B cell (primary cell): ENCODE data around the gene EDAR. TPM values are rescaled to one million over a fixed set of nuclear protein-coding genes. Genes with fewer than 3 reads are reported as not detected.

ENCODE experiments used
- ATAC-seq: fragments of 200-7000 bp; cut with Tn5 transposase; one replicate; pipeline ENCODE4 v1.10.0; 2021; ENCODE audit warnings: low read depth, mild to moderate bottlenecking, moderate number of reproducible peaks, moderate library complexity
- CTCF ChIA-PET: fragments of 350-600 bp; sonication (Branson Sonifier 250); formaldehyde crosslinking; loops from one replicate; lab custom pipeline; 2021; ENCODE audit warnings: antibody characterized with exemption, inconsistent platforms; lab: Charles Lee
- POLR2A ChIA-PET: fragments of 350-600 bp; sonication (Branson Sonifier 250); formaldehyde crosslinking; loops from one replicate; lab custom pipeline; 2021; ENCODE audit warnings: antibody characterized with exemption; lab: Charles Lee
- DNase-seq: peaks from one replicate; pipeline ENCODE4 v3.0.0; 2013
- H2AFZ ChIP-seq: 2 replicates; pipeline ENCODE4 v1.6.1; 2012; ENCODE audit warnings: mild to moderate bottlenecking, low read depth, low read length; ENCODE audit not compliant: insufficient read depth, poor library complexity, severe bottlenecking
- H3K27ac ChIP-seq, 2 donors: 1 replicate in 1 of 2; 2 replicates in 1 of 2; pipeline ENCODE4 v1.5.1; 2012 to 2013; ENCODE audit warnings: low read length in 2 of 2, mild to moderate bottlenecking in 2 of 2, moderate library complexity in 1 of 2
- H3K27me3 ChIP-seq, 4 experiments: fragments of 200-600 bp in 1 of 4; sonication (generic) in 1 of 4; replicated peaks in 1 of 4; 1 replicate in 2 of 4; 2 replicates in 2 of 4; pipeline versions ENCODE4 v1.6.1 to v1.7.0; 2013 to 2016; ENCODE audit warnings: low read length in 3 of 4, mild to moderate bottlenecking in 2 of 4, mixed read lengths in 1 of 4, moderate library complexity in 1 of 4; ENCODE audit not compliant: insufficient read depth in 4 of 4, control insufficient read depth in 3 of 4; ENCODE audit errors: control extremely low read depth in 1 of 4
- H3K36me3 ChIP-seq, 2 experiments: replicated peaks in 1 of 2; 1 replicate in 1 of 2; 2 replicates in 1 of 2; pipeline versions ENCODE4 v1.6.1 to v1.7.1; 2013; ENCODE audit warnings: low read length in 1 of 2; ENCODE audit not compliant: insufficient read depth in 2 of 2, control insufficient read depth in 1 of 2; ENCODE audit errors: control extremely low read depth in 1 of 2, extremely low read depth in 1 of 2
- H3K4me1 ChIP-seq, 2 donors: fragments of 200-600 bp in 1 of 2; sonication (generic) in 1 of 2; 1 replicate in 1 of 2; 2 replicates in 1 of 2; pipeline versions ENCODE4 v1.5.1 to v1.6.1; 2013 to 2017; ENCODE audit warnings: low read length in 2 of 2; ENCODE audit not compliant: control insufficient read depth in 2 of 2, insufficient read depth in 2 of 2
- H3K4me2 ChIP-seq: replicated peaks from 2 replicates; pipeline ENCODE3; 2012; ENCODE audit warnings: mild to moderate bottlenecking, low read depth, low read length; ENCODE audit not compliant: poor library complexity, severe bottlenecking
- H3K4me3 ChIP-seq, 5 experiments: fragments of 200-600 bp in 1 of 5; sonication (generic) in 1 of 5; 1 replicate in 3 of 5; 2 replicates in 2 of 5; pipeline versions ENCODE4 v1.5.1 to v1.7.0; 2011 to 2016; ENCODE audit warnings: low read length in 4 of 5, mild to moderate bottlenecking in 4 of 5, low read depth in 2 of 5, control low read depth in 1 of 5, moderate library complexity in 1 of 5; ENCODE audit not compliant: insufficient read depth in 1 of 5; ENCODE audit errors: control extremely low read depth in 1 of 5, extremely low read depth in 1 of 5
- H3K79me2 ChIP-seq: fragments of 200-600 bp; sonication (generic); one replicate; pipeline ENCODE4 v1.6.0; 2016; ENCODE audit warnings: low read length; ENCODE audit not compliant: control insufficient read depth, insufficient read depth
- H3K9ac ChIP-seq: fragments of 200-600 bp; sonication (generic); 2 replicates; pipeline ENCODE4 v1.6.1; 2017; ENCODE audit warnings: mild to moderate bottlenecking, low read length, moderate library complexity
- H3K9me3 ChIP-seq, 3 donors: one replicate each; pipeline versions ENCODE4 v1.6.1 to v1.7.1; 2013; ENCODE audit warnings: low read length in 2 of 3; ENCODE audit not compliant: control insufficient read depth in 2 of 3, insufficient read depth in 1 of 3; ENCODE audit errors: control extremely low read depth in 1 of 3
- H4K20me1 ChIP-seq: 2 replicates; pipeline ENCODE4 v1.6.0; 2012; ENCODE audit warnings: mild to moderate bottlenecking, low read length; ENCODE audit not compliant: insufficient read depth, control insufficient read depth, poor library complexity, severe bottlenecking
- H3K27ac Mint-ChIP-seq: one replicate; pipeline ENCODE4 v1.8.0; 2021; ENCODE audit warnings: mixed read lengths
- H3K27me3 Mint-ChIP-seq: one replicate; pipeline ENCODE4 v1.8.0; 2021; ENCODE audit warnings: mixed read lengths
- H3K4me1 Mint-ChIP-seq: one replicate; pipeline ENCODE4 v1.8.0; 2021; ENCODE audit warnings: mixed read lengths
- H3K4me3 Mint-ChIP-seq: one replicate; pipeline ENCODE4 v1.8.0; 2021; ENCODE audit warnings: mixed read lengths
- H3K9me3 Mint-ChIP-seq: one replicate; pipeline ENCODE4 v1.8.0; 2022; ENCODE audit warnings: mixed read lengths; ENCODE audit not compliant: insufficient read depth
- EZH2 ChIP-seq: IDR thresholded peaks from 2 replicates; pipeline ENCODE4 v1.6.1; 2012; ENCODE audit warnings: borderline replicate concordance, low read depth, mild to moderate bottlenecking, moderate library complexity, low read length; ENCODE audit not compliant: insufficient read depth, poor library complexity, severe bottlenecking
- WGBS: methylation state at CpG from one replicate; pipeline ENCODE4 v1.1.5; 2013; ENCODE audit warnings: missing lambda C conversion rate; ENCODE audit not compliant: insufficient coverage; 5-methylcytosine and 5-hydroxymethylcytosine counted together
- intact Hi-C: fragments of 100-400 bp; cut with micrococcal nuclease; formaldehyde crosslinking; loops from one replicate; pipeline ENCODE4 v1.10.0; 2022
- polyA plus RNA-seq: library from polyadenylated mRNA; depleted of rRNA; stranded (reverse); fragments of >200 nt; gene quantifications from 2 replicates; pipeline ENCODE4 v1.2.3, GENCODE V29; 2012
- total RNA-seq, 2 donors: library from RNA; stranded (reverse); fragments of 120-200 nt in 1 of 2; gene quantifications; 1 replicate in 1 of 2; 2 replicates in 1 of 2; pipeline versions ENCODE4 v1.2.3 to v1.2.4, GENCODE V29; 2013 to 2022
- TF ChIP-seq, protein P1 (sequence below): fragments of 200-600 bp; IDR thresholded peaks from one replicate; pipeline ENCODE4 v1.8.0; 2022; ENCODE audit warnings: antibody characterized with exemption, mild to moderate bottlenecking

The EDAR gene
- total and polyA plus RNA-seq, 2 donors (not counting 1 experiment from before 2014, with no cell fraction given): 0.03 TPM; not detected in 1

DNA sequence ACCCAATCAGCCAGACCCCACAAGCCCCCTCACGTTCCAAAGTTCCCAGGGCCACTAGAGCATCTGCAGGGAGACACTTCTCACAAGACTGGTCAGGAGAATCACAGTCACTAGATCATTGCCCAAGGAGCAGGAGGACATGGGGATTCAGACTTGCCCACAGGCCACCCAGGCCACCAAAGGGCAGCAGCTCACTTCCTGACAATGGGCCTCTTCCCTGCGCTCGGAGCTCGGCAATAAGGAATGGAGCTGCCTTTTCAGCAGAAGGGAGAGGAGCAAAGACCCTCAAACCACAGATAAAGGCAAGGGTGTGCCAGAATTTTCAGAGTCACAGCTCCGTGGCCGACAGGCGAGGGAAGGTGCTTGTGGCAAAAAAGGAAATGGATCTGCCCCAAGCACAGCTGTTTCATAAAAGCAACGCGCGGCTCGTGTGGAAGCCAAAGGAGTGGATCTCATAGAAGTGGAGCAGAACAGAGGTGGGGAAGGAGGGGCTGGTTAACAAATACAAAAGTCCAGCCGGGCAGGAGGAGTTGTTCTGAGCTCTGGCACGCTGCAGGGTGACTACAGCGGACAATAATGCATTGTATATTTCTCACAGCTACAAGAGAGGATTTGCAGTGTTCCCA, 72.1 kb downstream of the EDAR start:
- POLR2A ChIA-PET: no interaction called here
- intact Hi-C loops: no loop called here
- ATAC-seq: no peak
- 33% methylated on average over 11 of the region's 14 CpGs for WGBS
- no peaks in the 10 kb centered on the region for H3K4me1 Mint-ChIP-seq
- no peak overlapping the region for H3K27ac ChIP-seq
- H3K4me3 Mint-ChIP-seq: no peak overlapping the region
- CTCF ChIA-PET: interaction anchor here (1.9 kb wide), 1 partner anchor 11 kb away, joined by 8 read pairs; no protein-coding TSS in a partner anchor
- H3K27me3 ChIP-seq: no peaks in the 10 kb centered on the region
- H3K4me3 ChIP-seq: no peak overlapping the region
- no peaks in the 10 kb centered on the region for H4K20me1 ChIP-seq
- no peaks in the 10 kb centered on the region for H3K79me2 ChIP-seq
- H3K4me2 ChIP-seq: no peak overlapping the region
- H2AFZ ChIP-seq: no peak overlapping the region
- H3K36me3 ChIP-seq: no peaks in the 10 kb centered on the region
- TF ChIP-seq, protein P1, sequence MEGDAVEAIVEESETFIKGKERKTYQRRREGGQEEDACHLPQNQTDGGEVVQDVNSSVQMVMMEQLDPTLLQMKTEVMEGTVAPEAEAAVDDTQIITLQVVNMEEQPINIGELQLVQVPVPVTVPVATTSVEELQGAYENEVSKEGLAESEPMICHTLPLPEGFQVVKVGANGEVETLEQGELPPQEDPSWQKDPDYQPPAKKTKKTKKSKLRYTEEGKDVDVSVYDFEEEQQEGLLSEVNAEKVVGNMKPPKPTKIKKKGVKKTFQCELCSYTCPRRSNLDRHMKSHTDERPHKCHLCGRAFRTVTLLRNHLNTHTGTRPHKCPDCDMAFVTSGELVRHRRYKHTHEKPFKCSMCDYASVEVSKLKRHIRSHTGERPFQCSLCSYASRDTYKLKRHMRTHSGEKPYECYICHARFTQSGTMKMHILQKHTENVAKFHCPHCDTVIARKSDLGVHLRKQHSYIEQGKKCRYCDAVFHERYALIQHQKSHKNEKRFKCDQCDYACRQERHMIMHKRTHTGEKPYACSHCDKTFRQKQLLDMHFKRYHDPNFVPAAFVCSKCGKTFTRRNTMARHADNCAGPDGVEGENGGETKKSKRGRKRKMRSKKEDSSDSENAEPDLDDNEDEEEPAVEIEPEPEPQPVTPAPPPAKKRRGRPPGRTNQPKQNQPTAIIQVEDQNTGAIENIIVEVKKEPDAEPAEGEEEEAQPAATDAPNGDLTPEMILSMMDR: no peak
- TF ChIP-seq EZH2: no peak
- DNase-seq: no peak
- H3K27me3 Mint-ChIP-seq: no peaks in the 10 kb centered on the region
- no peaks in the 10 kb centered on the region for H3K9me3 ChIP-seq
- no peak overlapping the region for H3K9ac ChIP-seq
- H3K27ac Mint-ChIP-seq: no peak overlapping the region
- H3K4me1 ChIP-seq: no peaks in the 10 kb centered on the region
- H3K9me3 Mint-ChIP-seq: no peaks in the 10 kb centered on the region

DNA sequence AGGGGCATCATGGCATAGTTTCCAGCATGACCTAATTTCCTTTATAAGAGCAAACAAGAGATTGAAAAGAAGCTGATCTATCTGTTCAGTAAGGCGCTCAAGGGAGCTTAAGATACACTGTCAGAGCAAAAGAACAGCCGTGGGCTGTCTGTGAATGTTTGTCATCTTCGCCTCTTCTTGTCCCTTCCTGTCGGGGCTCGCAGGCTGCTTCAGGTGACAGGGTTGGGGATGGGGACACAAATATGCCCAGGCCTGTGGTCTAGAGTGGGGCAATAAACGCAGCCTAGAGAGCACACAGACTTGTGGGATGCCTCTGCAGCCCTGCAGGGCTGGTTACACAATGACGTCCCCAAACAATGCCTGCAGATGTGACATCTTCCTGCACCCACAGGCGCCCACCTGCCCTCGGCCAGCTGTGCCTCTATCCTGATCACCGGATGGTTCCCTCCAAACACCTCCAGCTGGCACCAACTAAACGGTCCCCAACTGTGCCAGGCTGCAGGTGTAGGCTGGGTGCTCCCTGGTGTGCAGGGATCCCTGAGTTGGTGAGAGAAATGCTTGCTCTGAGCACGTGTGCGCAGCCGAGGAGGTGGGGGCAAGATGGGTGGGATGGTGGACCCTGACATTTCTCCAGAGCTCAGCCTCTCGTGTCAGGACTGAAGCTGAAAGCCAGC, 72.8 kb downstream of the EDAR start:
- intact Hi-C loops: no loop called here
- H3K4me2 ChIP-seq: no peak overlapping the region
- H3K79me2 ChIP-seq: no peaks in the 10 kb centered on the region
- Mint-ChIP-seq H3K27ac (no peak overlapping the region), H3K9me3 (no peaks in the 10 kb centered on the region), H3K27me3 (no peaks in the 10 kb centered on the region), H3K4me1 (no peaks in the 10 kb centered on the region), H3K4me3 (no peak overlapping the region)
- no peaks in the 10 kb centered on the region for H3K27me3 ChIP-seq
- H3K4me3 ChIP-seq: no peak overlapping the region
- no peak overlapping the region for H3K9ac ChIP-seq
- H3K36me3 ChIP-seq: no peaks in the 10 kb centered on the region
- ATAC-seq (no peak), DNase-seq (no peak)
- no peak overlapping the region for H3K27ac ChIP-seq
- no peaks in the 10 kb centered on the region for H3K4me1 ChIP-seq
- no peak for TF ChIP-seq EZH2
- TF ChIP-seq, protein P1: no peak
- no peak overlapping the region for H2AFZ ChIP-seq
- WGBS: 63% methylated on average over 10 of the region's 15 CpGs
- H3K9me3 ChIP-seq: no peaks in the 10 kb centered on the region
- ChIA-PET POLR2A (no interaction called here), CTCF (interaction anchor here (1.9 kb wide), 1 partner anchor 12 kb away, joined by 8 read pairs; no protein-coding TSS in a partner anchor)
- H4K20me1 ChIP-seq: no peaks in the 10 kb centered on the region
